HTR-8/SVneo (cell line): ENCODE data around the gene HS1BP3.

Experiments
- DNase-seq: peaks from one replicate; pipeline ENCODE4 v3.0.0; 2011; ENCODE audit warnings: low spot score, mixed read lengths; ENCODE audit not compliant: insufficient read length
- FAIRE-seq: peaks from 2 replicates; lab custom pipeline; 2011; peaks lifted over from hg19 to GRCh38; lab: Jason Lieb, UNC

Gene HS1BP3

GRCh38 chr2:20675701-20676352, 24.9 kb upstream of the HS1BP3 start:
- FAIRE-seq: peak; percentile 4
- peak; percentile 52 for DNase-seq

DNA sequence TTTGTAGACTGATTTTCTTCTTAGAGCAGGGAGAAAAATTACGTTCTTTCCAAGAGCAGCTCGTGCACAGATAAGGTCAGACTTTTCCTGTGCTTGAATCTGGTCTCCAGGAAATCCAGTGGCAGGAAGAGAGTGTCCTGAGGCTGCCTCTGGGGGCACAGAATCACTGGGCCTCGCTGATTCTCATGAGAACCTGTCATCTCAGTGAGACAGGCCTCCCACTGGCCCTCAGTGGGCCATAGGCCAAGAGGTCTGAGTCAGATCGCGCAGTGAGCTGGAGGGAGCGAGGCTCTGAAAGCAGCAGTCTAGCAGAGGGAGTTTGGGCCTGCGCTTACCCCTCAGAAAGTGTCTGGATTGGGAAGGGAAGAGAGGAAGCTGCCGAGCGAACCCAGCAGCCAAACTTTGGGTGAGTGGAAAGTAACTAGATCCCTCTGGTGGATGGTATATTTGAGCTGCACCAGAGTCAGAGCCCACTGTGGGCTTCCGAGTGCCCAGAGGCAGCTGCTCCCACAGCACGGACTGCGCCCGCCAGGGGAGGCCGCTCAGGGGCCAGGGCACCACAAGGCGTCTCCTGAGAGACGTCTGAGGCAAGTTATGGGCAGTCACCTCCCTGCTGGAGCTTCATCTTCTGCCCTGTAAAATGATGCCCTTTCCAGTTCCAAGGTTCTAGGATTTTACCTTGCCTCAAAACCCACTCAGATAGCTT, 24.2 kb upstream of the HS1BP3 start:
- peak; percentile 78 for FAIRE-seq
- DNase-seq: peak; percentile 78

- DNase-seq (no peak), FAIRE-seq (peak; percentile 89)
Observed at GRCh38 chr2:20674309-20674965, 23.5 kb upstream of the HS1BP3 start.

- DNase-seq: no peak
- FAIRE-seq: peak; percentile 85
Observed at GRCh38 chr2:20673686-20674308, 22.9 kb upstream of the HS1BP3 start.

DNA sequence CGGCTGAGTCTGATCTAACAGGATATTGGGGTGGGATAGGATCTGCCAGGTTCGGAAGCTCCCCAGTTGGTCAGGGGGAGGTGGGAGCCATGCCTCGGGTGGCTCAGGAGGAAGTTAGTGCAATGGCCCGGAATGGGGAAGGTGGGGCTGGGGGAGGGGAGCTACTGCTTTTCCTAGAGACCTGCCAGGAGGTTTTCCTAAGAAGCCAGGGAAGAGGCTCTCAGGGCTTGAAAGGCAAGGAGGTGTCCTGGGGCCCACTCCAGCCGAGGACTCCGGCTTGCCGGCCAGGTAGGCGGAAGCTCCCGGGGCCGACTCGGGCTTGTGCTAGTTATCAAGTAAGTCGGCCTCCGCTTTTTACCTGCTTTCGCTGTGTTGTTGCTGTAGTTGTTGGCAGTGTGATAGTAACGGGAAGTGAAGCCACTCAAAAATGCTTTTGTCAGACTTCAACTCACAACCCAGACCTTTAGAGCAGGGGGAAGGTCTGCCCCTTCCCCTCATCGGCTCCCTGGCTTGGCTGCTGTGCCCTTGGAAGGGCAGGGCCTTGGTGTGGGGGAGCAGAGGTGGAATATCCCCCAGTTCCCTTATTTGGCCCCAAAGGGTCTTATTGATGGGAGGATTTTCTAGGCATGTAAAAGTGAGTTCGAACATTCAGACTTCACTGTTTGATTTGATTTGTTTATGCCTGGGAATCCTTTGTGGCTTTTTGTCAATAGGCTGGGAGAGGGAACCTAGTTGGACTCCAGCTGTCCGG, 21.5 kb upstream of the HS1BP3 start:
- FAIRE-seq (no peak), DNase-seq (no peak)

- FAIRE-seq (no peak), DNase-seq (no peak)
Observed at GRCh38 chr2:20671736-20672080, 20.8 kb upstream of the HS1BP3 start.

GRCh38 chr2:20671036-20671735, 20.3 kb upstream of the HS1BP3 start:
- FAIRE-seq (no peak), DNase-seq (no peak)

DNA sequence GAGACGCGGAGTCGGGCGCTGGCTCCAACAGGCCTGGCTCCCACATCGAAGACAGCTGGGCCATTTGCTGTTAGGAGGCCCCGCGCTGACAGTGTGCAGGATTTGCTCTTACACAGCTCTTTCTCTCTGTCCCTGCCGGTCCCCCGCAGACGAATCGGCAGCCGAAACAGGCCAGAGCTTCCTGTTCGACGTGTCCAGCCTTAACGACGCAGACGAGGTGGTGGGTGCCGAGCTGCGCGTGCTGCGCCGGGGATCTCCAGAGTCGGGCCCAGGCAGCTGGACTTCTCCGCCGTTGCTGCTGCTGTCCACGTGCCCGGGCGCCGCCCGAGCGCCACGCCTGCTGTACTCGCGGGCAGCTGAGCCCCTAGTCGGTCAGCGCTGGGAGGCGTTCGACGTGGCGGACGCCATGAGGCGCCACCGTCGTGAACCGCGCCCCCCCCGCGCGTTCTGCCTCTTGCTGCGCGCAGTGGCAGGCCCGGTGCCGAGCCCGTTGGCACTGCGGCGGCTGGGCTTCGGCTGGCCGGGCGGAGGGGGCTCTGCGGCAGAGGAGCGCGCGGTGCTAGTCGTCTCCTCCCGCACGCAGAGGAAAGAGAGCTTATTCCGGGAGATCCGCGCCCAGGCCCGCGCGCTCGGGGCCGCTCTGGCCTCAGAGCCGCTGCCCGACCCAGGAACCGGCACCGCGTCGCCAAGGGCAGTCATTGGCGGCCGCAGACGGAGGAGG, 19.6 kb upstream of the HS1BP3 start:
- DNase-seq (no peak), FAIRE-seq (no peak)

DNA sequence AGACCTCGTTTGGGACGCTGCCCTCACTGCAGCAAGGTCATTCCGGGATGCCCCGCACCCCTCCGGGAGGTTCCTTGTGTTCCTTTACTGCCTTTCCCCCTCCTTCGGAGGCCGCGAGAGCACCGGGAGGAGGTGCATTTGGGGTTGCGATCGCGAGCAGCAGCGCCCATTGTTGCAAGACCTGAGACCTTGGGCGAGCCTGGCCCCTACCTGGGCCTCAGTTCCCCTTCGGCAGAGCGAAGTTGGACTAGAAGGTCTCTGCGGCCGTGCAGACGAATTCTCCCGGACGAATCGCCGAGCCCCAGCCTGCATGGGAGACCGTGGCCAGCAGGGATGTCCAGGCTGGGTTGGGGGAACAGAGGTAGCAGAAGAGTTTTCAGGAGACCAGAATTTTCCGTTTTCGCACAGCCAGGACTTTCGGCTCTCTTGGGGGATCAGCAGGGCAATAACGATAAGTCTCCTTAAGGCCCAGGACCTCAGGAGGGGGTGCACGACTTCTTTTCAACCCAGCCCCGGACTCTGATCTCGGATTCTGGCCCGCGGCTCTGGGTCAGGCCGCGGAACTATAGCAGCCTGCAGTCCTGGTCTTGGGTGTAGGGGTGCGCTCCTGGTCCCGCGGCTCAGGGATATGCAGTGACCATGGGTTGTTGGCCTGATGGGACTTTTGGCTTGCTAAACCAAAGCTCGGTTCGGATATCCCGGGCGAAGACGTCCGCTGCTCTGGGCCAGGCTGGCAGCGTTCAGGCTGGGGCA, 18.8 kb upstream of the HS1BP3 start:
- no peak for FAIRE-seq

GRCh38 chr2:20668871-20669475, 18.1 kb upstream of the HS1BP3 start:
- no peak for FAIRE-seq

More for the DNA sequence above, 18.8 kb upstream of the HS1BP3 start:
- DNase-seq: no peak

DNA sequence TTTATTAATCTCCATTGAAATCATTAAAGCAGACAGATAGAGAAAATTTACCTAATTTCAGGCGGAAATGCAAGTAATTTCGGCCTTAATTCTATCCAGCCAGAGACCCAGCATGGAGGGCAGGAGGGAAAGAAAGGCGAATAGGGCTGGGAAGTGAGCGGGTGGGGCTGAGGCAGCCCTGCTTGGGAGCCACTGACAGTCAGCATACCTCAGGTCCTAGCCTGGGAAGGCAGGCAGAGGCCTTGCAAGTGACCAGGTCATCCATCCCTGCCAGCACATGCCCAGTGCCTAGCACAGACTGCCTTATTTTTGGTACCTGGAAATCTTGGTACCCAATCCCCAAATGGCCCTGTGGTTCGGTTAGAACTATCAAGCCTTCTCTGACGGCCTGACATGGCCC, 17.6 kb upstream of the HS1BP3 start:
- FAIRE-seq: peak; percentile 57
- DNase-seq: no peak

More at GRCh38 chr2:20668871-20669475, 18.1 kb upstream of the HS1BP3 start:
- no peak for DNase-seq

DNA sequence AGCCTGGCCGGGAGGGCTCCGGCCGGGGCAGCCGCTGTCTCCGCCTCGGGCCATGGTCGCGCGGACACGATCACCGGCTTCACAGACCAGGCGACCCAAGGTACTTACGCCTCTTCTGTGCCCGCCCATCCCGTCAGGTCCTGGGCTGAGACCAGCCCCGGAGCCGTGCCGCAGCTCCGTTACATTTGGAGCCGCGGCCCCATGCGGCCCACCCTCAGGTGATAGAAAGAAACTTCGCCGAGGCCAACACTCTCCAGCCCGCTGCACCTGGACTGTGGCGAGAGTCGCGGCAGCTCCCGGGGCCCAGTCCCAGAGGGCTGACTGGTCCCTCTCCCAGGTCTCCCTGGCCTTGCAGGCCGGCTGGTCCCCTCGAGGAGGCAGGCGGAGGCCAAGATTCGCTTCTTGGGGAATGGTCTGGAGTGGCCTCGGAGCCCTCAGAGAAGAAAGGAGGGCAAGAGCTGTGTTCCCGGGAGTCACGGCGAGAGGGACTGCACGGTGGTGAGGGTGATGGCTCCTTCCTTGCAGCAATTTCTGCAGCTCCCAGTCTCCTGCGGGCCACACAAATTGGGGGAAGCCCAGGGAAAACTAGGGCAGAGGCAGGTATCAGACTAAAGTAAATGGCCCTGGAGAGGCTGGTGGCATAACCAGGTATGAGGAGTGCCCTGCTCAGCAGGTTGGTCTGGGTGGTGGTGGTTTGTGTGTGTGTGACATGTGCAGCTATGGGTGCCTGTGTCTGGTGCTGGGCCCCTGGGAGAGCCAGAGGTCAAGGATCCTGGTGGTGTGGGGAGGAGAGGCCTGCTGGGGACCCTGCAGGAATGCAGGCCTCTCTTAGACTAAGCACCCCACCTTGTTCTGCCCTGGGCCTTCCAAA, 16.9 kb upstream of the HS1BP3 start:
- FAIRE-seq (peak; percentile 52), DNase-seq (no peak)

DNA sequence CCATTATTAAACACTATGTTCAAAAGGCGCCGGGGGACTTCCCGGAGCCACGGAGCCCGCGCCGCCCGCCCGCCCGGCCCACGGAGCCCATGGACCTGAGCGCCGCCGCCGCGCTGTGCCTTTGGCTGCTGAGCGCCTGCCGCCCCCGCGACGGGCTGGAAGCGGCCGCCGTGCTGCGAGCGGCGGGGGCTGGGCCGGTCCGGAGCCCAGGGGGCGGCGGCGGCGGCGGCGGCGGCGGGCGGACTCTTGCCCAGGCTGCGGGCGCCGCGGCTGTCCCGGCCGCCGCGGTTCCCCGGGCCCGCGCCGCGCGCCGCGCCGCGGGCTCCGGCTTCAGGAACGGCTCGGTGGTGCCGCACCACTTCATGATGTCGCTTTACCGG, 16.2 kb upstream of the HS1BP3 start:
- DNase-seq (no peak), FAIRE-seq (no peak)

GRCh38 chr2:20666304-20667150, 15.6 kb upstream of the HS1BP3 start, which contains the start of gene GDF7:
TSS of gene GDF7 (plus strand) at chr2:20667144. CDS start at chr2:20667240, 96 bp downstream.
- DNase-seq (peak; percentile 71), FAIRE-seq (peak; percentile 55)

DNA sequence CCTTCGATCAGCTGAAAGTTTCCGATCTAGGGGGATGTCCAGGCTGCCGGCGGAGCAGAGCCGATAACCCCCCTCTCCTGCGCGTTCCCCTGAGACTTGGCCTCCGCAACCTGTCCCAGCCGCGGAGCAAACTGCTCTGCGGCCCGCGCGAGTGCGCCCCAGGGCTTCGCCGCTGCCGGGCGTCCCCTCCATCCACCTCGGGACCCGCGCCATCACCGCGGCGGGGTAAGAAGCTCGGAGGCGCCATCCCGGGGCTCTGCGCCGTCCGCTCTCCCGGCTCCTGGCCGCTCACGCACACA, 15.1 kb upstream of the HS1BP3 start:
- no peak for DNase-seq

GRCh38 chr2:20665243-20666004, 14.5 kb upstream of the HS1BP3 start:
- no peak for FAIRE-seq
- no peak for DNase-seq

More for the DNA sequence above, 15.1 kb upstream of the HS1BP3 start:
- FAIRE-seq: no peak
